Activated naive CD4-positive, alpha-beta T cell treated with anti-CD3 and anti-CD28 coated beads for 36 hours (primary cell): ENCODE data around the gene MS4A4A. TPM values are rescaled to one million over a fixed set of nuclear protein-coding genes. Genes with fewer than 3 reads are reported as not detected.

Experiments used
- CTCF ChIA-PET: fragments of 350-600 bp; sonication (Branson Sonifier 250); formaldehyde crosslinking; loops from one replicate; lab custom pipeline; 2021; ENCODE audit warnings: antibody characterized with exemption; lab: Charles Lee
- DNase-seq: peaks from one replicate; pipeline ENCODE4 v3.0.0-alpha.2; 2020
- H3K27ac Mint-ChIP-seq: one replicate; pipeline ENCODE4 v1.8.0; 2021; ENCODE audit warnings: mild to moderate bottlenecking, mixed read lengths
- H3K27me3 Mint-ChIP-seq: one replicate; pipeline ENCODE4 v1.8.0; 2021; ENCODE audit warnings: low read depth, mixed read lengths
- H3K36me3 Mint-ChIP-seq: one replicate; pipeline ENCODE4 v1.8.0; 2021; ENCODE audit warnings: low read depth, mixed read lengths
- H3K4me1 Mint-ChIP-seq: one replicate; pipeline ENCODE4 v1.8.0; 2021; ENCODE audit warnings: low read depth, mixed read lengths
- H3K4me3 Mint-ChIP-seq: one replicate; pipeline ENCODE4 v1.8.0; 2021; ENCODE audit warnings: mild to moderate bottlenecking, moderate library complexity, mixed read lengths
- H3K9me3 Mint-ChIP-seq: one replicate; pipeline ENCODE4 v1.8.0; 2021; ENCODE audit warnings: mixed read lengths
- intact Hi-C: fragments of 100-400 bp; cut with micrococcal nuclease; formaldehyde crosslinking; loops from one replicate; pipeline ENCODE4 v1.15.1; 2023
- total RNA-seq, 2 experiments: library from RNA; stranded (reverse); gene quantifications; one replicate each; pipeline ENCODE4 v1.2.3, GENCODE V29; 2021

MS4A4A gene
- total RNA-seq = not detected

- DNase-seq = no peak
- Mint-ChIP-seq H3K4me3 (no peak within 1 kb of the TSS), H3K27ac (no peak within 1 kb of the TSS), H3K36me3 (no peaks in the 10 kb centered on the region), H3K27me3 (peaks cover 13% of the 10 kb centered on the region), H3K4me1 (no peaks in the 10 kb centered on the region), H3K9me3 (no peaks in the 10 kb centered on the region)
- CTCF ChIA-PET = no interaction called here
- intact Hi-C loops = no loop called here
These were observed at the start of gene MS4A4A for GRCh38 chr11:60280412-60280811. Gene MS4A4A, plus strand, starts transcription at chr11:60280666. Its CDS starts 10 bp downstream, at chr11:60280676.

- no peak overlapping the region for H3K27ac Mint-ChIP-seq
- intact Hi-C loops = no loop called here
These were observed 49.8 kb upstream of the MS4A4A start for GRCh38 chr11:60230681-60231080.

GRCh38 chr11:60235321-60235720 is 45.1 kb upstream of the MS4A4A start:
- Mint-ChIP-seq H3K9me3 (no peaks in the 10 kb centered on the region), H3K4me3 (no peak overlapping the region), H3K27me3 (peaks cover 4% of the 10 kb centered on the region), H3K27ac (no peak overlapping the region), H3K4me1 (no peaks in the 10 kb centered on the region), H3K36me3 (no peaks in the 10 kb centered on the region)
- CTCF ChIA-PET = no interaction called here
- DNase-seq = no peak
- intact Hi-C loops = no loop called here

More at GRCh38 chr11:60230681-60231080, 49.8 kb upstream of the MS4A4A start:
- no peaks in the 10 kb centered on the region for H3K4me1 Mint-ChIP-seq
- H3K9me3 Mint-ChIP-seq = no peaks in the 10 kb centered on the region
- H3K36me3 Mint-ChIP-seq = no peaks in the 10 kb centered on the region
- no peak for DNase-seq
- H3K27me3 Mint-ChIP-seq = no peaks in the 10 kb centered on the region
- no peak overlapping the region for H3K4me3 Mint-ChIP-seq
- CTCF ChIA-PET = interaction anchor here (0.9 kb wide), 1 partner anchor 148 kb away, joined by 3 read pairs; the partner anchor contains the start of gene MS4A7

DNA sequence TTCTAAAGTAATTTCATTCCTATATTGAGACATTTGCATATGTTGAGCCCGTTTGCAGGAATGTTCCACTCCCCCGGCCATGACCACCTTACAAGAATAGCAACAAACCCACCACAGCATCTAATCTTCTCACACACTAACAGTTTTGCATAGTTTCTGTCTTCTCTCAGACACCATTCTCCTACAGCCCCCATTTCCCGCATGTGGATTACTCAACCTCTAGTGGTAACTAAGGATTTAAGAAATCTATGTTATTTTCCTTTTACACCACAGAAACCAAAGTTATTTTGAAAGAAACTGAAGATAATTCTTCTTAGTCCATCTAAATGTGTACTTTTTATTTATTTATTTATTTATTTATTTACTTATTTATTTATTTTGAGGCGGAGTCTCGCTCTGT is 39.8 kb upstream of the MS4A4A start:
- CTCF ChIA-PET = no interaction called here
- no peaks in the 10 kb centered on the region for H3K36me3 Mint-ChIP-seq
- no peaks in the 10 kb centered on the region for H3K4me1 Mint-ChIP-seq
- intact Hi-C loops = no loop called here
- H3K27ac Mint-ChIP-seq = no peak overlapping the region
- no peak for DNase-seq
- no peaks in the 10 kb centered on the region for H3K9me3 Mint-ChIP-seq
- peaks cover 20% of the 10 kb centered on the region for H3K27me3 Mint-ChIP-seq
- H3K4me3 Mint-ChIP-seq = no peak overlapping the region

DNA sequence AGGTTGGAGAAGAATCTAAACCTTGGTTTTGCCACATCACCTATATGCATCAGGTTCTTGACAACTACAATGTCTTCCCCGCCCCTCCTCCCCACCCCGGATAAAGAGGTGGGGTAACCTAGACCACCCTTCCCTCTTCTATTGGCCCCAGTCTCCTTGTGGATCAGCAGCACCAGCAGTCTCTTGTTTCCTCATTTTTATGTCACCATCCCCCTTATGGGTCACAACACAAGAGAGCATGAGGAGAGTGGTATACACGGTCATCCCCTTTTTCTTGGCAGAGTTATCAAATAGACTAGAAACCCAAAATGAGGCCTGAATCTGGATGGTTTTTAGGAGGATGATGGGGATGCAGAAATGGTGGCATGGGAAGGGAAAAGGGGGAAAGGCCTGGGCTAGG is 38.7 kb upstream of the MS4A4A start:
- no peak overlapping the region for H3K27ac Mint-ChIP-seq
- H3K27me3 Mint-ChIP-seq = peaks cover 20% of the 10 kb centered on the region
- H3K4me3 Mint-ChIP-seq = no peak overlapping the region
- H3K9me3 Mint-ChIP-seq = no peaks in the 10 kb centered on the region
- no peaks in the 10 kb centered on the region for H3K4me1 Mint-ChIP-seq
- CTCF ChIA-PET = no interaction called here
- no peaks in the 10 kb centered on the region for H3K36me3 Mint-ChIP-seq
- intact Hi-C loops = no loop called here
- no peak for DNase-seq

- Mint-ChIP-seq H3K4me1 (no peaks in the 10 kb centered on the region), H3K4me3 (no peak within 1 kb of the TSS), H3K36me3 (no peaks in the 10 kb centered on the region), H3K9me3 (no peaks in the 10 kb centered on the region), H3K27me3 (peaks cover 16% of the 10 kb centered on the region), H3K27ac (no peak within 1 kb of the TSS)
- CTCF ChIA-PET = no interaction called here
- intact Hi-C loops = no loop called here
- DNase-seq = no peak
These were observed 37.7 kb upstream of the MS4A4A start, which contains the start of gene MS4A4E for GRCh38 chr11:60242740-60243239. Gene MS4A4E, minus strand, starts transcription at chr11:60243137. Its CDS starts 13,082 bp downstream, at chr11:60230055.

GRCh38 chr11:60251485-60252212 is 28.8 kb upstream of the MS4A4A start:
- CTCF ChIA-PET = no interaction called here
- no peak for DNase-seq
- Mint-ChIP-seq H3K27ac (no peak overlapping the region), H3K36me3 (no peaks in the 10 kb centered on the region), H3K4me3 (no peak overlapping the region), H3K9me3 (peaks cover 8% of the 10 kb centered on the region), H3K4me1 (no peaks in the 10 kb centered on the region), H3K27me3 (peaks cover 28% of the 10 kb centered on the region)
- intact Hi-C loops = no loop called here

- intact Hi-C loops = no loop called here
- peaks cover 28% of the 10 kb centered on the region for H3K27me3 Mint-ChIP-seq
- CTCF ChIA-PET = interaction anchor here (0.6 kb wide), 1 partner anchor 130 kb away, joined by 5 read pairs; no protein-coding TSS in a partner anchor
These were observed 28.0 kb upstream of the MS4A4A start for GRCh38 chr11:60252213-60253108.

GRCh38 chr11:60257956-60258722 is 22.3 kb upstream of the MS4A4A start:
- H3K4me3 Mint-ChIP-seq = no peak overlapping the region
- H3K27ac Mint-ChIP-seq = no peak overlapping the region
- H3K27me3 Mint-ChIP-seq = peaks cover 11% of the 10 kb centered on the region
- no peaks in the 10 kb centered on the region for H3K4me1 Mint-ChIP-seq
- H3K9me3 Mint-ChIP-seq = peaks cover 11% of the 10 kb centered on the region
- CTCF ChIA-PET = no interaction called here
- intact Hi-C loops = no loop called here
- DNase-seq = no peak
- H3K36me3 Mint-ChIP-seq = no peaks in the 10 kb centered on the region

More at GRCh38 chr11:60252213-60253108, 28.0 kb upstream of the MS4A4A start:
- H3K27ac Mint-ChIP-seq = no peak overlapping the region
- no peaks in the 10 kb centered on the region for H3K36me3 Mint-ChIP-seq
- DNase-seq = no peak
- no peak overlapping the region for H3K4me3 Mint-ChIP-seq
- H3K9me3 Mint-ChIP-seq = peaks cover 8% of the 10 kb centered on the region
- H3K4me1 Mint-ChIP-seq = no peaks in the 10 kb centered on the region

- Mint-ChIP-seq H3K4me1 (no peaks in the 10 kb centered on the region), H3K4me3 (no peak overlapping the region), H3K27ac (no peak overlapping the region), H3K27me3 (peaks cover 6% of the 10 kb centered on the region), H3K36me3 (no peaks in the 10 kb centered on the region), H3K9me3 (peaks cover 4% of the 10 kb centered on the region)
- CTCF ChIA-PET = no interaction called here
- DNase-seq = no peak
- intact Hi-C loops = no loop called here
These were observed 19.5 kb upstream of the MS4A4A start for GRCh38 chr11:60261014-60261413.

GRCh38 chr11:60263402-60263801 is 17.1 kb upstream of the MS4A4A start:
- no peak overlapping the region for H3K4me3 Mint-ChIP-seq
- H3K4me1 Mint-ChIP-seq = no peaks in the 10 kb centered on the region
- CTCF ChIA-PET = no interaction called here
- intact Hi-C loops = no loop called here
- H3K27ac Mint-ChIP-seq = no peak overlapping the region
- no peaks in the 10 kb centered on the region for H3K36me3 Mint-ChIP-seq
- H3K9me3 Mint-ChIP-seq = peaks cover 4% of the 10 kb centered on the region
- DNase-seq = no peak
- peaks cover 8% of the 10 kb centered on the region for H3K27me3 Mint-ChIP-seq

DNA sequence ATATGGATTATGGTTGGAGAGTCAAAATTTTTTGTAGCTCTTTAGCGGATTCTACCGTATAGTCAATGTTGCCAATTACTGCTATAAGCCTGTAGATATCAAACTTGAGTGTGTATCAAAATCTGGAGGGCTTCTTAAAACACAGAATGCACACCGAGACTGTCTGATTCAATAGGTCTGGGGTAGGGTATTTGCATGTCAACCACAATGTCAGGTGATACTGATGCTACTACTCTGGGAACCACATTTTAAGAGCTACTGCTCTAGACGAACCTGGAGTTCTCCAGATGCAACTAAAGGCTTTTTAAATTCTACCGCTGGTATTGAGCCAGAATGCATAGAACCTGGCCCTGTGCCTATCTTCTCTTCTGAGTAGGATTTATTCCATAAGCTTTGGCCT is 15.8 kb upstream of the MS4A4A start:
- Mint-ChIP-seq H3K27ac (no peak overlapping the region), H3K9me3 (peaks cover 4% of the 10 kb centered on the region), H3K27me3 (peaks cover 8% of the 10 kb centered on the region), H3K4me1 (no peaks in the 10 kb centered on the region), H3K4me3 (no peak overlapping the region), H3K36me3 (no peaks in the 10 kb centered on the region)
- no peak for DNase-seq
- CTCF ChIA-PET = interaction anchor here (0.6 to 2.0 kb wide), 11 partner anchors 10 to 498 kb away, joined by 3 to 13 read pairs (median 3); no protein-coding TSS in a partner anchor
- intact Hi-C loops = loop anchor here (1.0 to 5.0 kb wide), 6 partner anchors 81 to 492 kb away; partner anchors contain the start of gene MS4A15
